Stimulated activated CD4-positive, alpha-beta T cell treated with anti-CD3 and anti-CD28 coated beads, Interleukin-2, amount 100 ng/mL, for 24 hours (primary cell): ENCODE measurements around the gene PAN3.
"Not testable (repeated sequence)": the region's sequence is repeated elsewhere in the genome, so short reads cannot be mapped to it uniquely, and the experiment has no call there.

Source experiments
- DNase-seq, 2 donors: peaks; one replicate each; pipeline ENCODE4 v3.0.0-alpha.2; 2020

Gene PAN3

GRCh38 chr13:28138012-28138755 is at the start of gene PAN3:
Gene PAN3, plus strand, starts transcription at chr13:28138545. Its CDS starts 113 bp downstream, at chr13:28138658.
- peak; percentile 91 for DNase-seq

GRCh38 chr13:28089065-28089464 is 49.3 kb upstream of the PAN3 start:
- DNase-seq, result no peak

DNA sequence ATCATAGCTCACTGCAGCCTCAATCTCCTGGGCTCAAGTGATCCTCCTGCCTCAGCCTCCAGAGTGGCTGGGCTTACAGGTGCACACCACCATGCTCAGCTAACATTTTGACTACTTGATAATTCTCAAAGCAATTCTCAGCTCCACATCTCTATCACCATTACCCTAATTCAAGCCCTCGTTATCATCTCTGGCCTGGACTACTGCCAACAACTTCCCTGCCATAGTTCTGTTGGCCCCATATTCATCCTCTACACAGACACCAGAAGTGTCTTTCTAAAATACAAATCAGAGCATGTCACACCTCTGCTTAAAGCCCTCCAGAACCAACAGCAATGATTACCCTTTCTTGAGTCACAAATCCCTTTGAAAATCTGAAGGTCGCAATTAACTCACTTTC is 45.9 kb upstream of the PAN3 start:
- no peak for DNase-seq

GRCh38 chr13:28093881-28094280 is 44.5 kb upstream of the PAN3 start:
- no peak for DNase-seq

DNA sequence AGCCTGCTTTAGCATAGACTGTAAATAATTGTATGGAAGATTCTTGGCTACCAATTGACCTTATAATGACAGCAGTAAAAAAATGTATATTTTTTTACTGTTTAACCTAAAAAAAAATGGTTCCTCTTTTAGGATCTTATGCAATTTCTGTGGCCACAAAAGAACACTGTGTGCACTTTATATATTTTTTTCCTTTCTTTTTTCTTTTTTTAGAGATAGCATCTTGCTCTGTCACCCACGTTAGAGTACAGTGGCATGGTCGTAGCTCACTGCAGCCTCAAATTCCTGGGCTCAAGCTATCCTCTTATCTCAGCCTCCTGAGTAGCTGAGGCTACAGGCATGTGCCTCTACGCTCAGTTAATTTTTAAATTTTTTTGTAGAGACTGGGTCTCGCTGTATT is 44.0 kb upstream of the PAN3 start:
- DNase-seq, result no peak

DNA sequence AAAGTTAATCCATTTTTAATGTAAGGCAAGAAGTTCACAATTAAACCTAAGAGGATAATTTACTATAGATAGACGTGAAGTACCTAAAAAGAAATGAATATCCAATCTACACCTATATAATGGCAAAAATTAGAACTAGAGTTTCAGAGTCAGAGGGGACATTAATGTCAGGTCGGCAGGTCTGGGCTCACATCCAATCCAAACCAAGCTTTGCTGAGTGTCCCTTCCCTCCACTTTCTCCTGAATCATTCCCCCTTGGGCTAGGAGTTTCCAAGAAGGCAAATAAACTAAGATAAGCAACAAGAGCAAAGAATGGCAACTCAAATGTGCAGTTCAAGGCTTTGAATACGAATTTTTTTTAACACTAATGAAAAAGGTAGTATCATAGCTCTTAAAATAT is 40.8 kb upstream of the PAN3 start:
- DNase-seq, result no peak

- no peak for DNase-seq
Measured at GRCh38 chr13:28099396-28100149, 38.8 kb upstream of the PAN3 start.

GRCh38 chr13:28100150-28101121 is 37.9 kb upstream of the PAN3 start, which contains the start of gene FLT3:
Gene FLT3, minus strand, starts transcription at chr13:28100576. Its CDS starts 66 bp downstream, at chr13:28100510.
- DNase-seq, result peak; percentile 26 to 63

- not testable (repeated sequence) for DNase-seq
Measured at GRCh38 chr13:28101886-28102285, 36.5 kb upstream of the PAN3 start.

GRCh38 chr13:28106976-28107375 is 31.4 kb upstream of the PAN3 start:
- no peak for DNase-seq

DNA sequence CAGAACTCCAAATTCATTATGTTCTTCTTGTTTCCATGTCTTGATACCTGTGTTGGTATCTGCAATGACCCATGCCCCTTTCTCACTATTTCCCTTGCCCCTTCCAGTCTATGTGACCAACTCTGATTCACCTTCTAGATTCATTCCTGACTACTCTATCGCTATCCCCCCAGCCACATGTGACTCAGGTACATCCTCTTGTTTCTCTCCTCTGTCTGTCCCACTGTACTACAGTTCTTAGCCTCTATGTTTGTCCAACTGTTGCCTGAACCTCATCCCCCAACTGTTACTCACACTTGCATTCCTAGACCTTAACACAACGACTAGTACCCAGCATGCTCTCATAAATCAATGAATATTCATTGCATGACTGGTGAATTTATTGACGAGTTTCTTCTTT is 27.9 kb upstream of the PAN3 start:
- no peak for DNase-seq

- DNase-seq, result no peak
Measured at GRCh38 chr13:28116736-28117135, 21.6 kb upstream of the PAN3 start.

DNA sequence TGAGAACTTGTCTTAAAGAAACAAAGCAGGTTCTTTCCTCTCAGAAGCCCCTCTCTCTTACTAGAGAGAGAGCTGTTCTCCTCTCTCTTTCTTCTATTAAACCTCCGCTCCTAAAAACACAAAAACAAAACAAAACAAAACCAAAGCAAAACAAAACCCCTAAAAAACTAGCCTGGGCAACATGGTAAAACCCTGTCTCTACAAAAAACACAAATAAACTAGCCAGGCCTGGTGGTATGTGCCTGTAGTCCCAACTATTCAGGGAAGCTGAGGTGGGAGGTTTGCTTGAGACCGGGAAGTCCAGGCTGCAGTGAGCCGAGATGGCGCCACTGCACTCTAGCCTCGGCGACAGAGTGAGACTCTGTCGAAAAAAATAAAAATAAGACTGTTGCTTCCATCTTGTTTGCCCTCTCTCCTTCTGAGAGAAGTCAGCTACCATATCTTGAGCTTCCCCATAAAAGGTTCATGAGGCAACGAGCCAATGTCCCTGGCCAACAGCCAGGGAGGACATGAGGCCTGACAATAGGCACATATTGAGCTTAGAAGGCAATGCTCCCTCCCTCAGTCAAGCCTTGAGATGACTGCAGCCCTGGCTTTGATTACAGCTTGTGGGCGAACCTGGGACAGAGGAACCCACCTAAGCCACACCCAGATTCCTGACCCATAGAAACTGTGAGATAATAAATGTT is 20.5 kb upstream of the PAN3 start:
- no peak for DNase-seq

DNA sequence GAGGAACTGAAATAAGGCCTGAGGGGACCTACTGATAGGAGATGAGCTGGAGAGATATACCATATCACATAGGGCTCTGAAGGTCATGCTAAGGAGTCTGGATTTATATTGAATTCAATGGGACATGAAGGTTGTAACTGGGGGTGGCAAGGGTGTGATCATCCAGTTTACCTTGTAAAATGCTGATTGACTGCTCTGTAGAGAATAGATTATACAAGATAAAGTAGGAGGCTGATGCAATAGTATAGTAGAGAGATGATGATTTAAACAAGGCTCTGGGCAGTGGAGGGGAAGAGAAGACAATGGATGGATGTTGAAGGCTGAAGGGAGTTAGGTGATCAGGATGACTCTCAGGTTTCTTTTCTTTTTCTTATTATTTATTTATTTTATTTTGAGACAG is 18.0 kb upstream of the PAN3 start:
- DNase-seq, result no peak

DNA sequence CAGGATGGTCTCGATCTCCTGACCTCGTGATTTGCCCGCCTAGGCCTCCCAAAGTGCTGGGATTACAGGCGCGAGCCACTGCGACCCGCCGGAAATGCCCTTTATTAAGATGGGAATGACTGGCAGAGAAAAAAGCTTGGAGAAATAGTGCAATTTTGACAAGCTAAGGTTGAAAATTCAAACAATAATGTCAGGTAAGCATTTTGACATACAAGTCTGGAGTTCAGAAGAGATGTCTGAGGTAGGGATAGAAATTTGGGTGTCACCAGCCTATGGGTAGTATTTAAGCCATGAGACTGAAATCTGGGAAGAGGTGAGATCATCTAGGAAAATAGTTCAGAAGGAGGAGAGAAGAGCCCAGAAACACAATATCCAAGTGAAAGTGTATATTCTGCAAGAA is 17.1 kb upstream of the PAN3 start:
- DNase-seq, result no peak

DNA sequence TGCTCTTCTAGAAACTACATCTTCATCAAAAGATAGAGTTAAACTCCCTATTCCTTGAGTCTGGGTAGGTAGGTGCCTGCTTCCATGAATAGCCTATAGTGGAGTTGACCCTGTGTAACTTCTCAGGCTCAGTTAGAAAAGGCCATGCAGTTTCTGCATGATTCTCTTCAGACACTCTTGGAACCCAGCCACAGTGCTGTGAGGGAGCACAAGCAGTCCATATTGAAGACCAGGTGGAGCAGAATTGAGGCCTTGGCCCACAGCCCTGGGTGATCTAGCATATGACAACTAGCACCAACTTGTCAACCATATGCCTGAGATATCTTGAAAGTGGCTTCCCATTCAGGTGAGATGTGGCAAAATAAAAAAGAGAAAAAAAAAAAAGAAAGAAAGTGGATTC is 10.3 kb upstream of the PAN3 start:
- DNase-seq, result no peak

DNA sequence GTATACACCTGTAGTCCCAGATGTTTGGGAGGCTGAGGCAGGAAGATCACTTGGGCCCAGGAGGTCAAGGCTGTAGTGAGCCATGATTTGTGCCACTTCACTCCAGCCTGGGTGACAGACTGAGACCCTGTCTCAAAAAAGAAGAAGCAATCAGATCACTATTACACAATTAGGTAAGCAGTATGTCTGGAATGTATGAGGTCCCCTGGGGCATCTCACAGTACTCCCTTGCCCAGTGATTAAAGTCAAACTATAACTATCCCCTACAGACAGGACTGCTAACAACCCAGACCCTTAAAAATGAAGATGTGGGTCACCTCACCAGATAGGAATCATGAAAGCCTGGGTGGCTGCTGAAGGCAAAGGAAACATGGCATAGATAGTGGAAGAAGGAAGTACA is 9.4 kb upstream of the PAN3 start:
- no peak for DNase-seq

DNA sequence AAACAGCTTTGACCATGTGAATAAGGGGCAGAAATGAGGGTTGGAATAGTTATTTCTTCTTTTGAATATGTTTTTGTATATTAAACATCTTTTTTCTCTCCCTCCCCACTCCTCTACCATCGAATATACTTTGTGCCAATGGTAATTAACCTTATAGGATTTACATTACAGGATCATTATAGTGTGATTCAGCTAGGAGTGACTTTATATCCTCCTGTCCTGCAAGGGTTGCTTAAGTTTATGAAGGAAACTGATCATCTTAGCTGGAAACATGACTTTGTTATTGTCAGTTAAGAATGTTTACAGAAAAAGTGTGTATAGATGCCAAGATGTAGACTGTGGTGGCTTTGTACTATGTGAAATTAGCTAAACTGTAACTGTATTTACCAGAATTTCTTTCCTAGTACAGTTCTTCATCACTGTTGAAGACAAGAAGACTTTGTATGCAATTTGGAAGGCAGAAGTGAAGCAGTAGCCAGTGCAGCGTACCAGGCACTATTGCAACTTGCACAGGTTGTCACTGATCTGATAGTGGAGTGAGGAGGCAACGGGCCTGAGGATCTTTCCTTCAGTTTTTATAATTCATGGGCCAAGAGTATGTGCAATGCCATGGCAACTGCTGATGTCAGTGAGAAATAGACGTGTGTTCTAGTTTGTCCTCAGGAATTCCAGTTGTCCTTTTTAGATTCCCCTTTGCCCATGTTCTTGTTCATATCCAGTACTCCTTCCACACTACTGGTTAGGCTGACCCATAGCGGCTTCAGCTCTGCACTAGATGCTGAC is 8.2 kb upstream of the PAN3 start:
- no peak for DNase-seq

DNA sequence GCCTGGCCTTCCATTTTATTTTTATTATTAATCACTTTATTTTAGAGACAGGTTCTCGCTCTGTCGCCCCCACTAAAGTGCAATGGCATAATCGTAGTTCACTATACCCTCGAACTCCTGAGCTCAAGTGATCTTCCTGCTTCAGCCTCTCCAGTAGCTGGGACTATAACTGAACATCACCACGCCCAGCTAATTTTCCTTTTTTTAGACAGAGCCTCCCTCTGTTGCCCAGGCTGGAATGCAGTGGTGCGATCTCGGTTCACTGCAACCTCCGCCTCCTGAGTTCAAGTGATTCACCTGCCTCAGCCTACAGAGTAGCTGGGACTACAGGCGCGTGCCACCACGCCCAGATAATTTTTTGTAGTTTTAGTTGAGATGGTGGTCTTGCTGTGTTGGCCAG is 6.7 kb upstream of the PAN3 start:
- DNase-seq, result no peak

GRCh38 chr13:28136916-28137315 is 1.4 kb upstream of the PAN3 start:
- no peak for DNase-seq

- no peak for DNase-seq
Measured at GRCh38 chr13:28137596-28137995, 749 bp upstream of the PAN3 start.
